Cardiac fibroblast (primary cell): Measurements from ENCODE around the gene PTPN11.

Source experiments
- DNase-seq, 2 donors: peaks; one replicate each; pipeline versions ENCODE4 v3.0.0 to v3.0.0-alpha.2; 2010; ENCODE audit warnings: low read depth in 2 of 2
- H3K4me3 ChIP-seq, 2 donors: replicated peaks in 1 of 2; 1 replicate in 1 of 2; 2 replicates in 1 of 2; pipeline ENCODE4 v1.5.1; 2011; ENCODE audit warnings: low read depth in 2 of 2, low read length in 2 of 2, mild to moderate bottlenecking in 2 of 2, moderate library complexity in 1 of 2
- TF ChIP-seq, protein P1 (sequence below): IDR thresholded peaks from one replicate; pipeline ENCODE4 v1.5.1; 2011; ENCODE audit warnings: low read depth, mild to moderate bottlenecking, low read length, inconsistent platforms

PTPN11 gene

DNA sequence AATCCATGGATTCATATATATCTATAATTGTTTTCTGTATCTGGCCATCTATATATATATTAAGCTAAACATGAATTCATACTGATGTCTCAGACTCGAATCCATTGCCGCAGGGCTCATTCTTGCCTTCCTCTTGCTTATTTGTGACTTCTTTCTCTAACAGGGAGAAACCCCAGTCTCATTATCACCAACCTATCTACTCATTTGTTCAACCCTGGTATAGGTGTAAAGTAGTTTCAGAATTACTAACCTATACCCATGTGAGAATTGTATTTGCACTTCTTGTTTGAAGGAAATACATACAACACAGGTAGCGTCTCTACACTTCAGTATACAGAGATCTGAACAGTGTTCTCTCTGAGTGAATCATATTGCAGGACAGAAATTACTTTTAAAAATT lies 77.7 kb downstream of the PTPN11 start:
- H3K4me3 ChIP-seq, result no peak overlapping the region
- no peak for DNase-seq
- TF ChIP-seq, protein P1, sequence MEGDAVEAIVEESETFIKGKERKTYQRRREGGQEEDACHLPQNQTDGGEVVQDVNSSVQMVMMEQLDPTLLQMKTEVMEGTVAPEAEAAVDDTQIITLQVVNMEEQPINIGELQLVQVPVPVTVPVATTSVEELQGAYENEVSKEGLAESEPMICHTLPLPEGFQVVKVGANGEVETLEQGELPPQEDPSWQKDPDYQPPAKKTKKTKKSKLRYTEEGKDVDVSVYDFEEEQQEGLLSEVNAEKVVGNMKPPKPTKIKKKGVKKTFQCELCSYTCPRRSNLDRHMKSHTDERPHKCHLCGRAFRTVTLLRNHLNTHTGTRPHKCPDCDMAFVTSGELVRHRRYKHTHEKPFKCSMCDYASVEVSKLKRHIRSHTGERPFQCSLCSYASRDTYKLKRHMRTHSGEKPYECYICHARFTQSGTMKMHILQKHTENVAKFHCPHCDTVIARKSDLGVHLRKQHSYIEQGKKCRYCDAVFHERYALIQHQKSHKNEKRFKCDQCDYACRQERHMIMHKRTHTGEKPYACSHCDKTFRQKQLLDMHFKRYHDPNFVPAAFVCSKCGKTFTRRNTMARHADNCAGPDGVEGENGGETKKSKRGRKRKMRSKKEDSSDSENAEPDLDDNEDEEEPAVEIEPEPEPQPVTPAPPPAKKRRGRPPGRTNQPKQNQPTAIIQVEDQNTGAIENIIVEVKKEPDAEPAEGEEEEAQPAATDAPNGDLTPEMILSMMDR, result no peak

DNA sequence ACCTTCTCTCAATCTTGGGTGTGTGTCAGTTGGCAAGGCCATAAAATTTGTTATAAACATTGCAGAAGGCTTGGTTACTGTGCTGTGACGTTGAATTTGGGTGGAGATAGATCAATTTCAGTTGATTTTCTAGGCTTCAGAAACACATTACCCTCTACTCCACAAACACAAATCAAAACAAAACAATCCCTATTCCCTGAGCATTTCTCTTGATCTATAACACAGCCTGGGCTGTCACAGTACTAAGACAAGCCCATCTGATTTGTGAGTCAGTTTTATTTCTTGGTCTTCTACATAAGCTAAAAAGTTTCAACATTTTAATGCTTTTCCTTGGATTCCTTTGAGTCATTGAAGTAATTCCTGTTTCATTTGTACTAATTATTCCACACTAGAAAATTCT lies 79.8 kb downstream of the PTPN11 start:
- TF ChIP-seq, protein P1, result no peak
- no peak overlapping the region for H3K4me3 ChIP-seq
- DNase-seq, result no peak

DNA sequence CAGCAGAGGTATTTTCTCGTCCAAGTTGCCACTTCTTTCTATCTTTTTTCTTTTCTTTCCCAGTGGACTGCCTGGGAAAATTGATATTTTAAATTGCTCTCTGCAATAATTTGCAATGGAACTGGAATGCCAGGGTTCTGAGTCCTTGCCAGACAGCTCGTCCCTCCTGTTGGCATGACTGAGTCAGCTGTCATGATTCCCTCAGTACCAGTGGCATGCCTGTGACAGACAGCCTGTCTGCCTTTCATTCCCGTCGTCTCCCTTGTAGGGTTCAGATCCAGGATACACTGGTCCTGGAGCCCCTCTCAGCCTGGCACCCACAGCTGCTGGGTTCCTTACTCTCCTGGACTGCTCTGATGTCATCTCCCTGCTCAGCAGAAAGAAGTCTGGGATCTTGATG lies 84.8 kb downstream of the PTPN11 start:
- no peak for DNase-seq
- H3K4me3 ChIP-seq, result no peak overlapping the region
- TF ChIP-seq, protein P1, result no peak

DNA sequence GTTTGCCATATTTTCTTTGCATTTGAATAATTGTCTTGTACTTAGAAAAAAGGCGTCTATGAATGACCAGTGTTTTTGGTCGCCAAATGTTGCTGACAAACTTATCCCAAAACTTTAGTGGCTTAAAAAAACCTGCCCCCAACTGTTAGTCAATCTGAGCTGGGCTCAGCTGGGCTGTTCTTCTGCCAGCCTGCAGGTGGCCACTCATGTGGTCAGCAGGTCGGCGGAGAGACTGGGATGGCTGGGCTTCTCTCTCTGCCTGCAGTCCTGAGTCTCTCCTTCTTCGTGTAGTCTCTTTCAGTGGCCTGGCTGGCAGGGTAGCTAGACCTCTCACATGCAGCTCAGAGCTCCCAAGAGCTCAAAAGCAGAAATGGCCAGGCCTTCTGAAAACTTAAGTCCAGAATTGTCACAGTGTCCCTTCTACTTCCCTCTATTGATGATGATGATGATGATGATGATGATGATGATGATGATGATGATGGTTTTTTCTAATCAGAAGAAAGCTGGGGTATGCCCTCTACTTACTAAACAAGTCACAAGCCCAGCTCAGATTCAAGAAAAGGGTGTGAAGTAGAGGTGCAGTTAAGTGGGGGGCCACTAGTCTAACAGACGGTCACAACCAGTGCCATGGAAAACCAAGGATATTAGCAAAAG lies 87.9 kb downstream of the PTPN11 start:
- H3K4me3 ChIP-seq, result no peak overlapping the region
- TF ChIP-seq, protein P1, result no peak
- no peak for DNase-seq

DNA sequence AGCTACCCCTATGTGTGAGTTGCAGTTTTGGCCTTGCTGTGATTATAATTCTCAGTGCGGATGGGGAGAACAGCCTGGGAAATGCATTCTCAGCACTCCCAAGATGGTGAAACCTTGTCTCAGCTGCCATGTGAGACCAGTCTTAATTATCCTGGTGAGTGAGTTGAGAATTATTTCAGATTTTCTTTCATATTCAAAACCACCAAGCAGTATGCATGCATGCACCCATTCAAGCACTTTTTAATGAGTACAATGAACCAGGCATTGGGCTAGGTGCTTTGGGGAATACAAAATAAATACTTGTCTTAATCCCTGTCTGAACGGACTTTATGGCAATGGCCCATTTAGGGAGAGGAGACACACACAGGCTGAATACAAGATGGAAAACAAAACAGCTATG lies 94.7 kb downstream of the PTPN11 start:
- no peak for DNase-seq
- no peak overlapping the region for H3K4me3 ChIP-seq
- TF ChIP-seq, protein P1, result no peak

DNA sequence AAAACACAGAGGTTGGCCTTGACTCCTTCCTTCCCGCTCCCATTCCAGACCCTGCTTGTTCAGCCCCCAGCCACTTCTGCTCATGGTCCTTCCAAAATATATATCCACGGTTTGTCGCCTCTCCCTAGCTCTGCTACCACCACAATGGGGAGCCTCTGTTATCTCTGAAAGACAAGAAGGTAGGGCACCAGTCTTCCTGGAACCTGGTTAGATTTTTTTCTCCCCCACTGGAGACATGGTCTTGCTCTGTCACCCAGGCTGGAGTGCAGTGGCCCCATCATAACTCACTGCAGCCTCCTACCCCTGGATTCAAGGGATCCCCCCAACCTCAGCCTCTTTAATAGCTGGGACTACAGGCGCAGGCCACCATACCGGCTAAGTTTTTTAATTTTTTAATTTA lies 95.7 kb downstream of the PTPN11 start:
- TF ChIP-seq, protein P1, result no peak
- no peak overlapping the region for H3K4me3 ChIP-seq
- DNase-seq, result no peak
